MM.1S (cell line): ENCODE measurements around the gene SMOC2.

Source experiments
- DNase-seq: peaks from one replicate; pipeline ENCODE4 v3.0.0-alpha.2; 2015
- H2AFZ ChIP-seq: fragments of 300-600 bp; sonication (generic); 2 replicates; pipeline ENCODE4 v1.6.0; 2016; ENCODE audit warnings: antibody characterized with exemption, low read length
- H3F3A ChIP-seq: fragments of 300-600 bp; sonication (generic); 2 replicates; pipeline ENCODE4 v1.6.1; 2016; ENCODE audit warnings: mild to moderate bottlenecking, antibody characterized with exemption, low read length, moderate library complexity, mixed read lengths; ENCODE audit not compliant: insufficient read depth
- H3K27ac ChIP-seq: fragments of 300-600 bp; sonication (generic); 2 replicates; pipeline ENCODE4 v1.5.1; 2016; ENCODE audit warnings: mild to moderate bottlenecking, low read length
- H3K27me3 ChIP-seq: fragments of 300-600 bp; sonication (generic); replicated peaks from 2 replicates; pipeline ENCODE4 v1.6.0; 2016; ENCODE audit warnings: low read length; ENCODE audit not compliant: insufficient read depth
- H3K36me3 ChIP-seq: fragments of 300-600 bp; sonication (generic); replicated peaks from 2 replicates; pipeline ENCODE4 v1.6.1; 2016; ENCODE audit warnings: mild to moderate bottlenecking, low read length, mixed read lengths; ENCODE audit not compliant: insufficient read depth
- H3K4me1 ChIP-seq: fragments of 300-600 bp; sonication (generic); 2 replicates; pipeline ENCODE4 v1.6.1; 2016; ENCODE audit warnings: low read length, mixed read lengths
- H3K4me2 ChIP-seq: fragments of 300-600 bp; sonication (generic); 2 replicates; pipeline ENCODE4 v1.6.0; 2016; ENCODE audit warnings: low read depth, low read length
- H3K4me3 ChIP-seq: fragments of 300-600 bp; sonication (generic); 2 replicates; pipeline ENCODE4 v1.5.1; 2016; ENCODE audit warnings: low read length, mixed read lengths
- H3K79me2 ChIP-seq: fragments of 300-600 bp; sonication (generic); 2 replicates; pipeline ENCODE4 v1.6.1; 2016; ENCODE audit warnings: mixed run types, low read length, mixed read lengths
- H3K9ac ChIP-seq: fragments of 300-600 bp; sonication (generic); 2 replicates; pipeline ENCODE4 v1.6.1; 2016; ENCODE audit warnings: low read length, mixed read lengths
- H3K9me2 ChIP-seq: fragments of 300-600 bp; sonication (generic); replicated peaks from 2 replicates; pipeline ENCODE4 v1.6.1; 2016; ENCODE audit warnings: mild to moderate bottlenecking, low read length, mixed read lengths; ENCODE audit not compliant: insufficient read depth
- H3K9me3 ChIP-seq: fragments of 300-600 bp; sonication (generic); replicated peaks from 2 replicates; pipeline ENCODE4 v1.6.1; 2016; ENCODE audit warnings: mild to moderate bottlenecking, low read length, mixed read lengths; ENCODE audit not compliant: insufficient read depth
- H4K20me1 ChIP-seq: fragments of 300-600 bp; sonication (generic); 2 replicates; pipeline ENCODE4 v1.6.1; 2016; ENCODE audit warnings: mild to moderate bottlenecking, low read length, moderate library complexity, mixed read lengths; ENCODE audit not compliant: insufficient read depth
- CTCF ChIP-seq: fragments of 300-600 bp; sonication (generic); IDR thresholded peaks from 2 replicates; pipeline ENCODE4 v1.5.1; 2016; ENCODE audit warnings: antibody characterized with exemption, low read length, mixed read lengths
- EZH2 ChIP-seq: fragments of 300-600 bp; sonication (generic); optimal IDR thresholded peaks from 2 replicates; pipeline ENCODE3; 2017; ENCODE audit warnings: low read depth, mild to moderate bottlenecking, antibody characterized with exemption, low read length, mixed read lengths
- EZH2phosphoT487 ChIP-seq: fragments of 300-600 bp; sonication (generic); IDR thresholded peaks from 2 replicates; pipeline ENCODE4 v1.6.1; 2018; ENCODE audit warnings: antibody characterized with exemption, low read length

SMOC2 gene

DNA sequence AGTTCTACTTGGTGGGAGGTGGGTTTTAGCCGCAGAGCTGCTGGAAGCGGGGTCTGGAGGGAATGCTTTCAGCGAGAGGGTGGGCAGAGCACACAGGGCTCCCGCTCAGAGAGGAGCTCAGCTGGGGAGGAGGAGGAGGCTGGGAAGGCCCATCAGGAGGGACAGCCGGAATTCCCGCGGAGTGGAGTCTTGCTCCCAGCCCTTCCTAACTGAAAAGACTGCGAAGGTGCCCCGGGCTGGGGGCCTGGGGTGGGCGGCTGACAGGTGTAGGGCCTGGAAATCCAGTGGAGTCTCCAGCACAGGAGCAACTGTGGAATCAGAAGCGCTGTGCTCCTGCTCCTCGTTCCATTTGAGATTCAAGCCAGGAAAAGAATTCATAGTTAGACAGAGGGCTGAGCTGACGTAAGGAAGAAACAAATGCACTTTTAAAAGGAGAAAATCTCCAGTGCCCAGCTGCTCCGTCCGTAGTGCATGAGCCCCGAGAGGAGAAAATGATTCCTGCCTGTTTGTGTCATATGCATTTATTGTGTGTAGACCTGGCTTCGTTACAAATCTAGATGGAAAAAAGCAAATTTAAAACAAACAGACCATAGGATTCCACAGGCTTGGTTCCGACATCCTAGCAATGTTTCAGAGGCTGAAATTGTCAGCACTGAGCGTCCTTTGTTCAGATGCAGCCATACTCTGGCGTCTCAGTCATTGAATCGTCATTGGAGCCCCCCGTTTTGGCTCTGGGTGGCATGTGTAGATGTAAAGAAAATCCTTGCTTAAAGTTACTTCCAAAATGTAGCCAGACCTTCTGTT, 197.7 kb downstream of the SMOC2 start:
- Histone ChIP-seq H3F3A (no peaks in the 10 kb centered on the region), H3K36me3 (no peaks in the 10 kb centered on the region), H3K4me1 (no peaks in the 10 kb centered on the region), H3K79me2 (no peaks in the 10 kb centered on the region), H3K4me3 (no peak overlapping the region), H3K27me3 (no peaks in the 10 kb centered on the region), H2AFZ (no peak overlapping the region), H4K20me1 (no peaks in the 10 kb centered on the region), H3K9ac (no peak overlapping the region), H3K4me2 (no peak overlapping the region), H3K9me3 (no peaks in the 10 kb centered on the region), H3K9me2 (no peaks in the 10 kb centered on the region), H3K27ac (no peak overlapping the region)
- DNase-seq, result no peak
- no peak for TF ChIP-seq EZH2phosphoT487
- TF ChIP-seq EZH2, result no peak
- TF ChIP-seq CTCF, result no peak

DNA sequence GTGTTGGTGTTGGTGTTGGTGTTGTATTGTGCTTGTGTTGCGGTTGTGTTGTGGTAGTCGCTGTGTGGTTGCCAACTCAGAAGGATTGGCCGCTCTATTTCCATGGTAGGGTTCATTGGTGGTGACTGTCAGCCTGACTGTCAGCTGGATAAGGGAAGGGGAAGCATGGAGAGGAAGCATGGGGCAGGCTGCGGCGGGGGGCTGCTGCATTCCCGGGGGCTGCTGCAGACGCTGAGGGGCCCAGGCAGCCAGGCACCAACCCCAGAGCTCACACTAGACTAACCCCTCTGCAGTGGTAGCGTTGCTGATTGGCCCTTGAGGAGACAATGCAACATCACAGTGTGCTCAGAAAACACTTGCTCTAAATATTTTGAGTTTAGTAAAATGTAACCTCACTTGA, 199.2 kb downstream of the SMOC2 start:
- H3K27ac ChIP-seq, result no peak overlapping the region

GRCh38 chr6:168640768-168641167, 199.8 kb downstream of the SMOC2 start:
- Histone ChIP-seq H3K36me3 (no peaks in the 10 kb centered on the region), H4K20me1 (no peaks in the 10 kb centered on the region), H3K4me3 (no peak overlapping the region), H3K27me3 (no peaks in the 10 kb centered on the region), H3K9me2 (no peaks in the 10 kb centered on the region), H2AFZ (no peak overlapping the region), H3K4me2 (no peak overlapping the region), H3K27ac (no peak overlapping the region), H3K79me2 (no peaks in the 10 kb centered on the region), H3K4me1 (no peaks in the 10 kb centered on the region), H3K9ac (no peak overlapping the region), H3F3A (no peaks in the 10 kb centered on the region), H3K9me3 (no peaks in the 10 kb centered on the region)
- no peak for DNase-seq
- TF ChIP-seq CTCF, result no peak

More for the DNA sequence above, 199.2 kb downstream of the SMOC2 start:
- DNase-seq, result no peak
- H3K4me3 ChIP-seq, result no peak overlapping the region
- no peak overlapping the region for H2AFZ ChIP-seq
- H3K9me2 ChIP-seq, result no peaks in the 10 kb centered on the region
- no peaks in the 10 kb centered on the region for H3K79me2 ChIP-seq
- H3K4me2 ChIP-seq, result no peak overlapping the region
- no peaks in the 10 kb centered on the region for H3K36me3 ChIP-seq
- no peaks in the 10 kb centered on the region for H3K9me3 ChIP-seq
- no peak overlapping the region for H3K9ac ChIP-seq
- H3K27me3 ChIP-seq, result no peaks in the 10 kb centered on the region
- no peaks in the 10 kb centered on the region for H3K4me1 ChIP-seq
- TF ChIP-seq EZH2phosphoT487 (no peak), EZH2 (no peak), CTCF (no peak)
- H3F3A ChIP-seq, result no peaks in the 10 kb centered on the region
- no peaks in the 10 kb centered on the region for H4K20me1 ChIP-seq
